ENCODE results near the gene DENND4A.
A peak's percentile ranks its signal among the peaks of the same experiment; 100 is the strongest.

- peak; percentile 56 for TF ChIP-seq CTCF (conservative IDR thresholded peaks at IDR 0.05; ENCODE audit: low read depth, low read length)
- TF ChIP-seq EZH2phosphoT487 (IDR thresholded peaks at IDR 0.05; ENCODE audit: borderline replicate concordance, low read length), result no peak
These were observed 181.0 kb downstream of the DENND4A start, which contains the start of gene INTS14 for GRCh38 chr15:65610871-65611718.
